Left lobe of liver (tissue), 1 donor: ENCODE measurements around the gene RBAK. TPM values are rescaled to one million over a fixed set of nuclear protein-coding genes. Genes with fewer than 3 reads are reported as not detected.

Source experiments
- total RNA-seq: library from RNA; stranded (reverse); gene quantifications from one replicate; pipeline ENCODE4 v1.2.1, GENCODE V29; 2021
- donor health status: DM: no; HTN: yes; CAD: no.

Gene RBAK
- total RNA-seq, 1 donor from 2014 or later, result 4.7 TPM

Other genes with a start within 250 kb of the RBAK start
- not detected for gene PAPOLB, start 183.8 kb upstream of the RBAK start, total RNA-seq
- gene RADIL, start 162.1 kb upstream of the RBAK start, total RNA-seq, result 0.40 TPM
- not detected for gene MMD2, start 86.7 kb upstream of the RBAK start, total RNA-seq
- 37.0 TPM for gene WIPI2, start 144.4 kb downstream of the RBAK start, total RNA-seq
- gene SLC29A4, start 237.1 kb downstream of the RBAK start, total RNA-seq, result 2.9 TPM